Measurements from ENCODE around the gene OR4C5.
"Not testable (repeated sequence)": the region's sequence is repeated elsewhere in the genome, so short reads cannot be mapped to it uniquely, and the experiment has no call there.

Gene OR4C5

GRCh38 chr11:48366365-48366764 lies at the start of gene OR4C5:
Gene OR4C5, minus strand, starts transcription at chr11:48366465. Its CDS starts 0 bp downstream, at chr11:48366465.
- no peak for FAIRE-seq

GRCh38 chr11:48384670-48385069 lies 18.4 kb upstream of the OR4C5 start:
- FAIRE-seq, result no peak

GRCh38 chr11:48384151-48384550 lies 17.9 kb upstream of the OR4C5 start:
- FAIRE-seq, result not testable (repeated sequence)

GRCh38 chr11:48361289-48361688 lies 5.0 kb downstream of the OR4C5 start:
- not testable (repeated sequence) for FAIRE-seq

- no peak for FAIRE-seq
These were observed 11.6 kb downstream of the OR4C5 start for GRCh38 chr11:48354677-48355076.

GRCh38 chr11:48354013-48354412 lies 12.3 kb downstream of the OR4C5 start:
- FAIRE-seq, result no peak

- not testable (repeated sequence) for FAIRE-seq
These were observed 20.0 kb downstream of the OR4C5 start for GRCh38 chr11:48346286-48346685.

- not testable (repeated sequence) for FAIRE-seq
These were observed 23.8 kb downstream of the OR4C5 start for GRCh38 chr11:48342505-48342904.

- FAIRE-seq, result no peak
These were observed 24.8 kb downstream of the OR4C5 start for GRCh38 chr11:48341466-48341865.

- FAIRE-seq, result not testable (repeated sequence)
These were observed 41.6 kb downstream of the OR4C5 start, which contains the start of gene OR4C3 for GRCh38 chr11:48324620-48325019. Gene OR4C3, plus strand, starts transcription at chr11:48324920. Its CDS starts 102 bp downstream, at chr11:48325022.

- not testable (repeated sequence) for FAIRE-seq
These were observed 46.5 kb downstream of the OR4C5 start for GRCh38 chr11:48319813-48320212.
